Cortex of kidney (tissue), 1 donor: Measurements from ENCODE around the gene RNU1-4.
"Not testable (repeated sequence)": the region's sequence is repeated elsewhere in the genome, so short reads cannot be mapped to it uniquely, and the experiment has no call there.

Source experiments
- DNase-seq: peaks from one replicate; lab custom pipeline; 2025; lab: John Stamatoyannopoulos, UW

The RNU1-4 gene

GRCh38 chr1:16770139-16770759, 29.9 kb downstream of the RNU1-4 start:
- DNase-seq, result not testable (repeated sequence)

- DNase-seq, result not testable (repeated sequence)
These were observed 30.7 kb downstream of the RNU1-4 start for GRCh38 chr1:16770896-16771446.

GRCh38 chr1:16772275-16773204, 32.2 kb downstream of the RNU1-4 start:
- DNase-seq, result not testable (repeated sequence)

- not testable (repeated sequence) for DNase-seq
These were observed 32.9 kb downstream of the RNU1-4 start for GRCh38 chr1:16773205-16773596.

DNA sequence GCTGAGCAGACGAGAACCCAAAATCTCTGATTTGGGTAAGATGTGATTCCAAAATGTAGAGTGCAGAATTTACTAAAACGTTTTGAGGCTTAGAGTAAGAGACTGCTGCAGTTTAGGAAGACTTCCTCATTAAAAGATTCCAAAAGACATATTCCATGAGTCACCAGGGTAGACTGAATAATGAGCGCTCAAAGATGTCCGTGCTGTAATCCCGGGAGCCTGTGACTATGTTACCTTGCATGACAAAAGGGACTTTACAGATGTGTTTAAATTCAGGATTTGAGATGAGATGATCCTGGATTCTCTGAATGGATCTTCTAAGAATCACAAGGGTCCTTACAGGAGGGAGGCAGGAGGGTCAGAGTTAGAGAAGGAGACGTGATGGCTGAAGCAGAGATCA, 33.4 kb downstream of the RNU1-4 start:
- DNase-seq, result not testable (repeated sequence)

DNA sequence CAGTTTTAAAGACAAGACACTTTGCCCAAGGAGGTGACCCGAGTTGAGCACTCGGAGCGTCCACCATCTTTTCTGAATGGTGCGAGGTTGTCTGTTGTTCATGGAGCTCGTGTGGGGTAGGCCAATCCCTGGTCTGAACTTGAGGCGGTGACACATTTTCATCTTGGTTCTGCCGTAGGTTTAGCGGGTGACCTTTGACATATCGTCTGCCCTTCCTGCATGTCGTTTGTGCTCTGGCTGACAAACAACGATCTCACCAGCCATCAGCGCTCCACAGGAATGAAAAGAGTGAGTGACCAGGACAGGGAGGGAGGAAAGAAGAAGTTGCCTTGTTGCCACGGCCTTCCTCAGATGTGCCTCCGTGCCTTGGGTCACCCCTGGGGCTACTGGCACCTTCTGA, 34.5 kb downstream of the RNU1-4 start:
- DNase-seq, result not testable (repeated sequence)

DNA sequence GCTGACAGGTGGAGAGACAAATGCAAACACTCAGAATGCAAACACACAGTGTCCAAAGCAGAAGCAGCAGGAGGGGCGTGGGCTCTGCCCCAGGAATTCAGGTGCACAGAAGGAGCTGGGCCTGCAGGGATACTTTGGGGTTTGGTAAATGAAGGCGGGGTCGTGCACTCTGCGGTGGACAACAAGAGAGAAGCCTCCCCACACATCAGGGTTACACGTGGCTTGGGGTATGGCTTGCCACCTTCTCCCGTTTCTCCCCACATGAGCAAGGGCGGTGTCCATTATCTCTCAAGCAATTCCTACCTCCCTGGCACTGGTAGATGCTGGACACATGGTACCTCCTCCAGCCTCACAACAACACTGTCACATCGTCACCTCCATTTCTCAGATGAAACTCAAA, 35.0 kb downstream of the RNU1-4 start:
- not testable (repeated sequence) for DNase-seq

DNA sequence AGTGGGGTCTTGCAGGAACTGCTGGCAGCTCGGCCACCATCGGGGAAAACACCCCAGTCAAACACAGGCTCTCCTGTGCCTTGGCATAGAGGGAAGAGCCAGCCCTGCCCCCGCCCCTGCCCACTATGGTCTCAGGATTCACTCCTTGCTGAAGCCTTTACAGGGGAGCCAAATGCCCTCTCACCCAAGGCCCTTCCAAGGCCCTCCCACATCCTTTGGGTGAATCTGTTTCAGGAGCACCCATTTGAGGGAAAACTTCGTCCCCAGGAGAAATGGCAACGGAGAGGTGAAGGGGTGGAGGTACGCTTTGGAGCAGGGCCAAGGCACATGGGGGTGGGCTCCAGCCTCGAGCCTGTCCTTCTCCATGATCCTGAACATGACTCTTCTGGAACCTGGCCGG, 35.9 kb downstream of the RNU1-4 start:
- not testable (repeated sequence) for DNase-seq

DNA sequence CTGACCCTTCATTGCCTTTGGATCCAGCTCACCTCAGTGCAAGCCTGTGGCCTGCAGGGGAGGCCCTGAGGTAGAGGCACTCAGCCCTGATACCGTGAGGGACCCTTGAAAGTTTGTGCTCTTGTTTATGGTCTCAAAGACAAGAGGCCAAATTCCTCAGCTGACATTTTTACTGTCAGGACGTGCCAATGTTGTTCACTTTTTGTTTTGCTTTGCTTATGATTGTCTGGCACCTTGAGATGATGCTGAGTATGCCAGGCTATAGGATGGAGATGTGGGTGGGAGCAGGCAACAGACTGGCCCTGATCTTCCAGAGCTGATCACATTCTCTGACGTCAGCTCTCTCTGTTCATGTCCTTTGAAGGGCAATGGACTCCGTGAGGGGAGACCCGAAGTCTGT, 36.5 kb downstream of the RNU1-4 start:
- not testable (repeated sequence) for DNase-seq

DNA sequence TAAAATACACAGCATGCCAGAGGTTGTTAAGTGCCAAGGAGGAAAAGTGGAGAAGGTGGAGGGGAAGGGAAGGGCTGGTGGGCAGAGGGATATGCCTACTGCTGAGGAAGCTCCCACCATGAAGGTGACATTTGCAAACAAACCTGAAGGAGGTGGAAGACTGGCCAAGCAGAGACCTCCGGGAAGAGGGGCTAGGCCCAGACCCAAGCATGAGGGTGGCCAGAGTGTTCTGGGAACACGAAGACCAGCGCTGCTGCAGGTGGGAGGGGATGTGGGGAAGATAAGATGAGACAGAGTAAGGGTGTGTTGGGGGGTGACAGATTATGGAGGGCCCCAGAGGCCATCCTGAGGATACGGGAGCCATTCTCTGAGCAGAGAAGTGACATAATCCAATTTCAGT, 37.5 kb downstream of the RNU1-4 start:
- DNase-seq, result not testable (repeated sequence)

GRCh38 chr1:16779525-16779924, 39.2 kb downstream of the RNU1-4 start:
- not testable (repeated sequence) for DNase-seq

DNA sequence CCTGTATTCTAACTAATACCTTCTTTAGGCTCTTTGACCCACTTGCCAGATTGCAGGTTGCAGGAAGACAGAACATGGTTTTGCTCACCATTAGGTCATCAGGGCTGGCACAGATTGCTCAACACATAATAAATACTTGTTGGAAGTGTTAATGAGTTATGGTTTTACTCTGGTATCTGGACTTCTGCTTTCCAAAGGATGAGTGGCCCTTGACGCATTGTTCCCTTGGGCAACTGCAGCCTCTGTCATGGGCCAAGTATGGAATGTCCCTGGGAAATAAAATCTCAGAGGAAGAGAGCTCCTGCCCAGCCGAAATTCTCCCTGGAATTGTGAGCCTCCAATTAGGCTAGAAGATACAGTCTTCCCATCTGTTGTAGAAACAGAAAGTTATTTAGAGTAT, 40.7 kb downstream of the RNU1-4 start:
- not testable (repeated sequence) for DNase-seq

DNA sequence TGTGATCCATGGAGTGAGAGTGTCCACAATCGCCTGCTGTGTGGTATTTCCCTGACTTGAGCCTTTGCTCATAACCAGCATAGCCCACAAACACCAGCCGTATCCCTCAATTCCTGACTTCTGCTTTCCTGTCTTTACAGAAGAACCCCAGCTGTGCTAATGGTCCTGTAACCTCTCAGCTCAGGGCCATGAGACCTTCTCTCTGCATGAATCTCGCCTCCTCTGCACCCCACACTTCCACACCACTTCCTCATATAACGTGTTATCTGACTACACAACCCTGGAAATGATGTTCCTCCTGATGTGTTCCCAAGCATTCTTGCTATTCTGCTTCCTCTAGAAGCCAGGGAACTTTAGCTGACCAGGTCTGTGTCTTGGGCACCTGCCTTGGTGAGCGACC, 41.3 kb downstream of the RNU1-4 start:
- not testable (repeated sequence) for DNase-seq

GRCh38 chr1:16784955-16785354, 44.6 kb downstream of the RNU1-4 start:
- not testable (repeated sequence) for DNase-seq

DNA sequence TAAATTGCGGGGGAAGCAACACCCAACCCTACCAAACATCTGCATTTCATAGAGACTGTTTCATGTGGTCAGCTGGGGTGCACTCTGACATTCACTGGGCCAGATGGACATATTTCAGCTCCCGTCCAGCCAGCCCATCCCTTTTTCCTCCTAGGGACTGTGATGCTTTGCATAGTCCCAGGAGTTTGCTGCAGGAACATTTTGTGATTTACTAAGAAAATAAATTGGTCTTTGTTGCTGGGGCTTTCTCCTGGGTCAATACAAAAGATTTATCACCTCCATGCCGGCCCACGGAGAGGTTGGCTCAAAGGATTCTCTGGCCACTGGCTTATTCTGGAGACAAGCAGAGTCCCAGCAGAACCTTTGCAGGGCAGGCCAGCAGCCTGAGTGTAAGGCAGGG, 46.0 kb downstream of the RNU1-4 start:
- not testable (repeated sequence) for DNase-seq

DNA sequence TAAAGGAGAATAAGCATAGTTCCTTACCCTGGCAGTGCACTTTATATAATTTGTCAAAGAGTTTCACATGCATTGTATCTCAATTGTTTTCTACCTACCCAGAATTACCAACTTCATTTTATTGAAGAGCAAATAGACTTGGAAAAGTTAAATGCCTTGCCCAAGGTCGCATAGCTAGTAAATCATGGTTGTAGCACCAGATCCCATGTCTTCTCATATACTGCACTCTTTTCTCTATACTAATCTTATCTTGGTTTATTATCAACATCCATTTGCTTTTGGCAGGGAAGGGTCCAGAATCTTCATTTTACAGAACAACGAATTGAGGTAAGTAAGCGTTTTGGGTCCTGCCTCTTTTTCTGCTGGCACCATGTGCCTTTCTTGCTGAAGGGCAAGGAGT, 46.9 kb downstream of the RNU1-4 start:
- DNase-seq, result not testable (repeated sequence)

GRCh38 chr1:16787711-16788110, 47.4 kb downstream of the RNU1-4 start:
- DNase-seq, result not testable (repeated sequence)
